Thyroid gland (tissue), 4 donors: ENCODE results near the gene HCN2. TPM values are rescaled to one million over a fixed set of nuclear protein-coding genes. Genes with fewer than 3 reads are reported as not detected.

ENCODE experiments used
- DNase-seq, 2 donors: peaks; one replicate each; pipeline ENCODE4 v3.0.0-alpha.2; 2019
- H3K27ac ChIP-seq, 3 donors: fragments of 200-600 bp; sonication (generic); 1 replicate in 2 of 3; 2 replicates in 1 of 3; pipeline ENCODE4 v1.5.1; 2016 to 2019; ENCODE audit warnings: mild to moderate bottlenecking in 1 of 3, moderate library complexity in 1 of 3
- H3K27me3 ChIP-seq: fragments of 200-600 bp; sonication (generic); one replicate; pipeline ENCODE4 v1.5.1; 2019
- H3K36me3 ChIP-seq, 2 donors: fragments of 200-600 bp; sonication (generic); one replicate each; pipeline ENCODE4 v1.5.1; 2016 to 2019
- H3K4me1 ChIP-seq, 2 donors: fragments of 200-600 bp; sonication (generic); one replicate each; pipeline ENCODE4 v1.5.1; 2017 to 2019
- H3K4me3 ChIP-seq, 3 donors: fragments of 200-600 bp; sonication (generic); replicated peaks in 1 of 3; 1 replicate in 2 of 3; 2 replicates in 1 of 3; pipeline ENCODE4 v1.5.1; 2016; ENCODE audit warnings: mild to moderate bottlenecking in 1 of 3
- H3K9me3 ChIP-seq: fragments of 200-600 bp; sonication (generic); one replicate; pipeline ENCODE4 v1.5.1; 2017
- POLR2A ChIP-seq, 2 donors: fragments of 450-650 bp; IDR thresholded peaks; one replicate each; pipeline ENCODE4 v1.6.1; 2017; ENCODE audit warnings: antibody characterized with exemption in 2 of 2, mild to moderate bottlenecking in 2 of 2, moderate library complexity in 1 of 2
- WGBS, 2 donors: methylation state at CpG; one replicate each; pipeline ENCODE4 v1.1.5; 2017; 5-methylcytosine and 5-hydroxymethylcytosine counted together
- intact Hi-C: fragments of 100-400 bp; cut with DNase I; formaldehyde crosslinking; loops from one replicate; pipeline ENCODE4 v1.15.1; 2023
- total RNA-seq, 4 donors: library from RNA; depleted of rRNA; stranded (reverse); fragments of >200 nt; gene quantifications; one replicate each; pipeline ENCODE4 v1.2.3, GENCODE V29; 2016
- TF ChIP-seq, protein P1 (sequence below), 6 experiments: fragments of 200-600 bp in 3 of 6; fragments of 450-650 bp in 3 of 6; sonication (generic) in 3 of 6; IDR thresholded peaks; one replicate each; pipeline ENCODE4 v1.5.1; 2016 to 2019; ENCODE audit warnings: antibody characterized with exemption in 6 of 6, mild to moderate bottlenecking in 2 of 6, inconsistent platforms in 1 of 6, moderate library complexity in 1 of 6

Gene HCN2
- total RNA-seq, 4 donors from 2014 or later = not detected

DNA sequence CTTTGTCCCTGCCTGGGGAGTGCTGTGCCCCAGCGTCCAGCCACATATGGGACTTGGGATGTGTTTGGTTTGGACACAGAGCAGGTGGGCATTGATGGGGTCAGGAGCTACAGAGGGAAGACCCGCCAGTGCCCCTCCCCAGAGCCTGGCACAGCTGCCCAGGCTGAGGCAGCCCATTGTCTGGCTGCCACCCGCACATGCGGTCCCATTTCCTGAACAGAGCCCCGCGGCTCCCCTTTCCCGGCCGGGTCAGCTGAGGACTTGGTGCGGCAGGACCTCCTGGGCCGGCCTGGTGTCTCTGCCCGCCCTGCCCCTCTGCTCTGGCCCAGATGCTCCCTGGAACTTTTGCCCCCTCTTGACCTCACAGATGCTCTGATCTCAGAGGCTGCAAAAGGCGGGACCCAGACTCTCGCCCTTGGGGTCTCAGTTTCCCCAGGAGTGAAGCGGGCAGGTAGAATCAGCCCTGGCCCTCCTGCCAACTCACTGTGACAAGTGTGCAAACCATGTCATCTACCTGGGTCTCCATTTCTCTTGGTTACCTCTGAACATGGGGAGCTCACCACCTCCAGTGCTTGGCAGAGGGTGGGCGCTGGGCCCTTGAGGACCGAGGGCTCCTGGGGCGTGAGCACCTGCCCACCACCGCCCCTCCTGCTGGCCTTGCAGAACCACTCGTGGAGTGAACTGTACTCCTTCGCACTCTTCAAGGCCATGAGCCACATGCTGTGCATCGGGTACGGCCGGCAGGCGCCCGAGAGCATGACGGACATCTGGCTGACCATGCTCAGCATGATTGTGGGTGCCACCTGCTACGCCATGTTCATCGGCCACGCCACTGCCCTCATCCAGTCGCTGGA is 17.8 kb downstream of the HCN2 start:
- Histone ChIP-seq H3K27ac (no peak overlapping the region), H3K9me3 (no peaks in the 10 kb centered on the region), H3K4me1 (peaks cover 0 to 8% of the 10 kb centered on the region in 2 donors), H3K27me3 (no peaks in the 10 kb centered on the region), H3K4me3 (no peak overlapping the region), H3K36me3 (no peaks in the 10 kb centered on the region)
- WGBS, 2 donors = 86 to 87% methylated on average over 20 to 30 of the region's 30 CpGs
- no peak for DNase-seq
- intact Hi-C loops = no loop called here
- TF ChIP-seq, protein P1, sequence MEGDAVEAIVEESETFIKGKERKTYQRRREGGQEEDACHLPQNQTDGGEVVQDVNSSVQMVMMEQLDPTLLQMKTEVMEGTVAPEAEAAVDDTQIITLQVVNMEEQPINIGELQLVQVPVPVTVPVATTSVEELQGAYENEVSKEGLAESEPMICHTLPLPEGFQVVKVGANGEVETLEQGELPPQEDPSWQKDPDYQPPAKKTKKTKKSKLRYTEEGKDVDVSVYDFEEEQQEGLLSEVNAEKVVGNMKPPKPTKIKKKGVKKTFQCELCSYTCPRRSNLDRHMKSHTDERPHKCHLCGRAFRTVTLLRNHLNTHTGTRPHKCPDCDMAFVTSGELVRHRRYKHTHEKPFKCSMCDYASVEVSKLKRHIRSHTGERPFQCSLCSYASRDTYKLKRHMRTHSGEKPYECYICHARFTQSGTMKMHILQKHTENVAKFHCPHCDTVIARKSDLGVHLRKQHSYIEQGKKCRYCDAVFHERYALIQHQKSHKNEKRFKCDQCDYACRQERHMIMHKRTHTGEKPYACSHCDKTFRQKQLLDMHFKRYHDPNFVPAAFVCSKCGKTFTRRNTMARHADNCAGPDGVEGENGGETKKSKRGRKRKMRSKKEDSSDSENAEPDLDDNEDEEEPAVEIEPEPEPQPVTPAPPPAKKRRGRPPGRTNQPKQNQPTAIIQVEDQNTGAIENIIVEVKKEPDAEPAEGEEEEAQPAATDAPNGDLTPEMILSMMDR (IDR thresholded peaks at IDR 0.05) = no peak
- no peak for TF ChIP-seq POLR2A (IDR thresholded peaks at IDR 0.05)

DNA sequence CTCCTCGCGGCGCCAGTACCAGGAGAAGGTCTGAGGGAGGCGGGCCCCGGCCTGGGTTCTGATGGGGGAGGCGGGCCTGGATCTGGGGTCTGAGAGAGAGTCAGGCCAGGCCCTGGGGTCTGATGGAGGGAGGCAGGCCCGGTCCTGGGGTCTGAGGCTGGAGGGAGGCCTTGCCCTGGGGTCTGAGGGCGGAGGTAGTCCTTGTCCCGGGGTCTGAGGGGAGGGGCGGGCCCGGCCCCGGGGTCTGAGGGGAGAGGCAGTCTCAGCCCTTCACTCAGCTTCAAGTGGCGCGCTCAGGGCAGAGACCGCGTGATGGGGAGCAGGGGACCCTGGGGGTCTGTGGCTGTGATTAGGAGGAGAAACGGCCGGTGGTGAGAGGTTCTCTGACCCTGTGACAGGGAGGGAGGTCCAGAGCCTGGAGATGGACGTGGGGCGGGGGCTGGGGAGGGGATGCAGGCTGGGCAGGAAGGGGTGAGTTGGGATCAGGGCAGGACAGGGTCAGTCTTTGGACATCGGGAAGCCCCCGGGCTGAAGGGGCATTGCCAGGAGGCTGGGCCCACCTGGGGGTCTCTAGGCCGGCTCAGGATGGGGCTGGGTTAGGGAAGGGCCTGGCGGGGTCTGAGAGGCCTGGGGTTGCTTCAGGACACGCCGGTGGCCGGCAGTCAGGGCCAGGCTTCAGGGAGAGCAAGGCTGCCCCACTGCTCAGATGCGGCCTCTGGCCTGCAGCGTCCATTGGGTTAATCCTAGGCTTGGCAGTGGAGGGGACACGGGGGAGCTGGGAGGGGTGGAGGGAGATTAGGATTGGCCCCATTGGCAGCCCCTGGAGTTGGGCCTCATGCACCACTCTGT is 18.7 kb downstream of the HCN2 start:
- no peaks in the 10 kb centered on the region for H3K36me3 ChIP-seq
- H3K4me1 ChIP-seq = peaks cover 0 to 8% of the 10 kb centered on the region in 2 donors
- TF ChIP-seq, protein P1 (IDR thresholded peaks at IDR 0.05) = no peak
- TF ChIP-seq POLR2A (IDR thresholded peaks at IDR 0.05) = no peak
- H3K27ac ChIP-seq = no peak overlapping the region
- no peaks in the 10 kb centered on the region for H3K27me3 ChIP-seq
- DNase-seq = no peak
- H3K9me3 ChIP-seq = no peaks in the 10 kb centered on the region
- H3K4me3 ChIP-seq = no peak overlapping the region
- intact Hi-C loops = no loop called here
- WGBS, 2 donors = 78 to 82% methylated on average over 24 to 25 of the region's 30 CpGs

DNA sequence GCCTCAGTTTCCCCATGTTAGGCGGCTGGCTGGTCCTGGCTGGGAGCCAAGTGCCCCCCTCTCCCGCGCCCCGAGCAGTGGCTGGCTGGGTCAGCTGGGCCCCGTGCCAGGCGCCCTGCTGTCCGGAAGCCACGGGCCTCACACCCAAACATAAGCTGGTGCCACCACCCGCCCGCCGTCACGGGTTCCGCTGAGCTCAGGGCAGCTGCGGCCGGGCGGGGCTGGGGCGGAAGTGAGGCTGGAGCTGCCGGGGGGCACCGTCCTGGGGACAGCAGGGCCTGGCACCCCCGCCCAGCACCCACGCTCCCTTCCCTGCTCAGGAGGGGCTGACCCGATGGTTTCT is 19.3 kb downstream of the HCN2 start:
- Histone ChIP-seq H3K9me3 (no peaks in the 10 kb centered on the region), H3K27me3 (no peaks in the 10 kb centered on the region), H3K27ac (no peak overlapping the region), H3K4me3 (no peak overlapping the region), H3K4me1 (peaks cover 0 to 8% of the 10 kb centered on the region in 2 donors), H3K36me3 (no peaks in the 10 kb centered on the region)
- no peak for TF ChIP-seq POLR2A (IDR thresholded peaks at IDR 0.05)
- TF ChIP-seq, protein P1 (IDR thresholded peaks at IDR 0.05) = no peak
- 50% methylated on average over 2 of the region's 22 CpGs; no CpG with 5 or more reads in 1 of the 2 donors for WGBS, 2 donors
- intact Hi-C loops = no loop called here
- DNase-seq = no peak

DNA sequence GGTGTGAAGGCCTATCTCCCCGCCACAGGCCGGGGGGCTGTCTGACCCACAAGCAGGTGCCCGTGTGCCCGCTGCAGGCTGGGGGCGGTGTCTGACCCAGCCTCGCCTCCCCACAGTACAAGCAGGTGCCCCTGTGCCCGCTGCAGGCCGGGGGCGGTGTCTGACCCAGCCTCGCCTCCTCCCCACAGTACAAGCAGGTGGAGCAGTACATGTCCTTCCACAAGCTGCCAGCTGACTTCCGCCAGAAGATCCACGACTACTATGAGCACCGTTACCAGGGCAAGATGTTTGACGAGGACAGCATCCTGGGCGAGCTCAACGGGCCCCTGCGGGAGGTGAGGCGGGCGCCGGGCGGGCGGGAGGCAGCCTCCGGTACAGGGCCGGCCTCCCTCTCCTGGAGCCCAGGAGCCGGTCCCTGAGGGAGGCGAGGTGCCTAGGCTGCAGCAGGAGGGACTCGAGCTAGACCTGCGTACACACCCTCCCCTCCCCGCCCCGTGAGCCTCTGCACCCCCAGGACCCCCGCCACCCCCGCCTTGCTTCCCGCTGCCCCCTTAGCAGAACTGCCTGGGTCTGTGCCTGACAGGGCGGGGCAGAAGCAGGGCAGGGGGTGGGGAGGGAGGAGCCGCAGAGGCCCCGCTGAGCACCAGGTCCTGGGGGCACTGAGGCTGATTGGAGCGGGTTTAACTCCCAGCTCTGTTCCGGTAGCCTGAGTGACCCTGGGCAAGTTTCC is 20.6 kb downstream of the HCN2 start:
- no peaks in the 10 kb centered on the region for H3K9me3 ChIP-seq
- H3K36me3 ChIP-seq = no peaks in the 10 kb centered on the region
- H3K27ac ChIP-seq = no peak overlapping the region
- no peak for DNase-seq
- intact Hi-C loops = no loop called here
- H3K4me1 ChIP-seq = peaks cover 0 to 8% of the 10 kb centered on the region in 2 donors
- no peaks in the 10 kb centered on the region for H3K27me3 ChIP-seq
- H3K4me3 ChIP-seq = no peak overlapping the region
- TF ChIP-seq, protein P1 (IDR thresholded peaks at IDR 0.05) = no peak
- TF ChIP-seq POLR2A (IDR thresholded peaks at IDR 0.05) = no peak
- 63 to 85% methylated on average over 4 to 17 of the region's 38 CpGs for WGBS, 2 donors
